ENCODE results near the gene POU2F2.

DNA sequence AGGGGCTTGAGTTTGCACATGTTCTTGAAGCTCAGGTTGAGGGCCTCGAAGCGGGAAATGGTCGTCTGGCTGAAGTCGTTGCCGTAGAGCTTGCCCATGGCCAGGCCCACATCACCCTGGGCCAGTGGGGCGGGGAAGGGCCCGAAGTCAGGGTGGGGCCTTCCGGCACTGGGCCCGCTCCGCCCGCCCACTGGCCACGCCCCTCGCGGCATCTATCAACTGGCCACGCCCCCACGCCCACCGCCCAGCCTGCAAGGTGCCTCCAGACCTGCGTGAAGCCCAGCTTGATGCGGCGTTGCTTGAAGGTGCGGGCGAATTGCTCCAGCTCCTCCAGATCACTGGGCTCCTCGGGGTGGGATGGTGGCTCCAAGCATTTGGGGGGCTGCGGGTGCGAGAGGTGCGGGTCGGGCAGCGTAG lies 36.4 kb downstream of the POU2F2 start:
- TF ChIP-seq POLR2A (IDR thresholded peaks at IDR 0.05): no peak
- TF ChIP-seq, protein P1, sequence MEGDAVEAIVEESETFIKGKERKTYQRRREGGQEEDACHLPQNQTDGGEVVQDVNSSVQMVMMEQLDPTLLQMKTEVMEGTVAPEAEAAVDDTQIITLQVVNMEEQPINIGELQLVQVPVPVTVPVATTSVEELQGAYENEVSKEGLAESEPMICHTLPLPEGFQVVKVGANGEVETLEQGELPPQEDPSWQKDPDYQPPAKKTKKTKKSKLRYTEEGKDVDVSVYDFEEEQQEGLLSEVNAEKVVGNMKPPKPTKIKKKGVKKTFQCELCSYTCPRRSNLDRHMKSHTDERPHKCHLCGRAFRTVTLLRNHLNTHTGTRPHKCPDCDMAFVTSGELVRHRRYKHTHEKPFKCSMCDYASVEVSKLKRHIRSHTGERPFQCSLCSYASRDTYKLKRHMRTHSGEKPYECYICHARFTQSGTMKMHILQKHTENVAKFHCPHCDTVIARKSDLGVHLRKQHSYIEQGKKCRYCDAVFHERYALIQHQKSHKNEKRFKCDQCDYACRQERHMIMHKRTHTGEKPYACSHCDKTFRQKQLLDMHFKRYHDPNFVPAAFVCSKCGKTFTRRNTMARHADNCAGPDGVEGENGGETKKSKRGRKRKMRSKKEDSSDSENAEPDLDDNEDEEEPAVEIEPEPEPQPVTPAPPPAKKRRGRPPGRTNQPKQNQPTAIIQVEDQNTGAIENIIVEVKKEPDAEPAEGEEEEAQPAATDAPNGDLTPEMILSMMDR (IDR thresholded peaks at IDR 0.05): no peak
- TF ChIP-seq EP300 (IDR thresholded peaks at IDR 0.05): no peak
- no peak for TF ChIP-seq POLR2AphosphoS5 (IDR thresholded peaks at IDR 0.05)

All from stomach (tissue), 4 donors.